ENCODE data around the gene NBEA. TPM values are rescaled to one million over a fixed set of nuclear protein-coding genes. Genes with fewer than 3 reads are reported as not detected.

NBEA gene
- total and polyA plus RNA-seq, 2 experiments from 2014 or later: 9.1 to 29.1 TPM

- TF ChIP-seq, protein P1, sequence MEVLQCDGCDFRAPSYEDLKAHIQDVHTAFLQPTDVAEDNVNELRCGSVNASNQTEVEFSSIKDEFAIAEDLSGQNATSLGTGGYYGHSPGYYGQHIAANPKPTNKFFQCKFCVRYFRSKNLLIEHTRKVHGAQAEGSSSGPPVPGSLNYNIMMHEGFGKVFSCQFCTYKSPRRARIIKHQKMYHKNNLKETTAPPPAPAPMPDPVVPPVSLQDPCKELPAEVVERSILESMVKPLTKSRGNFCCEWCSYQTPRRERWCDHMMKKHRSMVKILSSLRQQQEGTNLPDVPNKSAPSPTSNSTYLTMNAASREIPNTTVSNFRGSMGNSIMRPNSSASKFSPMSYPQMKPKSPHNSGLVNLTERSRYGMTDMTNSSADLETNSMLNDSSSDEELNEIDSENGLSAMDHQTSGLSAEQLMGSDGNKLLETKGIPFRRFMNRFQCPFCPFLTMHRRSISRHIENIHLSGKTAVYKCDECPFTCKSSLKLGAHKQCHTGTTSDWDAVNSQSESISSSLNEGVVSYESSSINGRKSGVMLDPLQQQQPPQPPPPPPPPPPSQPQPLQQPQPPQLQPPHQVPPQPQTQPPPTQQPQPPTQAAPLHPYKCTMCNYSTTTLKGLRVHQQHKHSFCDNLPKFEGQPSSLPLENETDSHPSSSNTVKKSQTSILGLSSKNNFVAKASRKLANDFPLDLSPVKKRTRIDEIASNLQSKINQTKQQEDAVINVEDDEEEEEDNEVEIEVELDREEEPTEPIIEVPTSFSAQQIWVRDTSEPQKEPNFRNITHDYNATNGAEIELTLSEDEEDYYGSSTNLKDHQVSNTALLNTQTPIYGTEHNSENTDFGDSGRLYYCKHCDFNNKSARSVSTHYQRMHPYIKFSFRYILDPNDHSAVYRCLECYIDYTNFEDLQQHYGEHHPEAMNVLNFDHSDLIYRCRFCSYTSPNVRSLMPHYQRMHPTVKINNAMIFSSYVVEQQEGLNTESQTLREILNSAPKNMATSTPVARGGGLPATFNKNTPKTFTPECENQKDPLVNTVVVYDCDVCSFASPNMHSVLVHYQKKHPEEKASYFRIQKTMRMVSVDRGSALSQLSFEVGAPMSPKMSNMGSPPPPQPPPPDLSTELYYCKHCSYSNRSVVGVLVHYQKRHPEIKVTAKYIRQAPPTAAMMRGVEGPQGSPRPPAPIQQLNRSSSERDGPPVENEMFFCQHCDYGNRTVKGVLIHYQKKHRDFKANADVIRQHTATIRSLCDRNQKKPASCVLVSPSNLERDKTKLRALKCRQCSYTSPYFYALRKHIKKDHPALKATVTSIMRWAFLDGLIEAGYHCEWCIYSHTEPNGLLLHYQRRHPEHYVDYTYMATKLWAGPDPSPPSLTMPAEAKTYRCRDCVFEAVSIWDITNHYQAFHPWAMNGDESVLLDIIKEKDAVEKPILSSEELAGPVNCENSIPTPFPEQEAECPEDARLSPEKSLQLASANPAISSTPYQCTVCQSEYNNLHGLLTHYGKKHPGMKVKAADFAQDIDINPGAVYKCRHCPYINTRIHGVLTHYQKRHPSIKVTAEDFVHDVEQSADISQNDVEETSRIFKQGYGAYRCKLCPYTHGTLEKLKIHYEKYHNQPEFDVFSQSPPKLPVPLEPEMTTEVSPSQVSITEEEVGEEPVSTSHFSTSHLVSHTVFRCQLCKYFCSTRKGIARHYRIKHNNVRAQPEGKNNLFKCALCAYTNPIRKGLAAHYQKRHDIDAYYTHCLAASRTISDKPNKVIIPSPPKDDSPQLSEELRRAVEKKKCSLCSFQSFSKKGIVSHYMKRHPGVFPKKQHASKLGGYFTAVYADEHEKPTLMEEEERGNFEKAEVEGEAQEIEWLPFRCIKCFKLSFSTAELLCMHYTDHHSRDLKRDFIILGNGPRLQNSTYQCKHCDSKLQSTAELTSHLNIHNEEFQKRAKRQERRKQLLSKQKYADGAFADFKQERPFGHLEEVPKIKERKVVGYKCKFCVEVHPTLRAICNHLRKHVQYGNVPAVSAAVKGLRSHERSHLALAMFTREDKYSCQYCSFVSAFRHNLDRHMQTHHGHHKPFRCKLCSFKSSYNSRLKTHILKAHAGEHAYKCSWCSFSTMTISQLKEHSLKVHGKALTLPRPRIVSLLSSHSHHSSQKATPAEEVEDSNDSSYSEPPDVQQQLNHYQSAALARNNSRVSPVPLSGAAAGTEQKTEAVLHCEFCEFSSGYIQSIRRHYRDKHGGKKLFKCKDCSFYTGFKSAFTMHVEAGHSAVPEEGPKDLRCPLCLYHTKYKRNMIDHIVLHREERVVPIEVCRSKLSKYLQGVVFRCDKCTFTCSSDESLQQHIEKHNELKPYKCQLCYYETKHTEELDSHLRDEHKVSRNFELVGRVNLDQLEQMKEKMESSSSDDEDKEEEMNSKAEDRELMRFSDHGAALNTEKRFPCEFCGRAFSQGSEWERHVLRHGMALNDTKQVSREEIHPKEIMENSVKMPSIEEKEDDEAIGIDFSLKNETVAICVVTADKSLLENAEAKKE (CRISPR knock-in tag; IDR thresholded peaks at IDR 0.05): no peak
- TF ChIP-seq, protein P2, sequence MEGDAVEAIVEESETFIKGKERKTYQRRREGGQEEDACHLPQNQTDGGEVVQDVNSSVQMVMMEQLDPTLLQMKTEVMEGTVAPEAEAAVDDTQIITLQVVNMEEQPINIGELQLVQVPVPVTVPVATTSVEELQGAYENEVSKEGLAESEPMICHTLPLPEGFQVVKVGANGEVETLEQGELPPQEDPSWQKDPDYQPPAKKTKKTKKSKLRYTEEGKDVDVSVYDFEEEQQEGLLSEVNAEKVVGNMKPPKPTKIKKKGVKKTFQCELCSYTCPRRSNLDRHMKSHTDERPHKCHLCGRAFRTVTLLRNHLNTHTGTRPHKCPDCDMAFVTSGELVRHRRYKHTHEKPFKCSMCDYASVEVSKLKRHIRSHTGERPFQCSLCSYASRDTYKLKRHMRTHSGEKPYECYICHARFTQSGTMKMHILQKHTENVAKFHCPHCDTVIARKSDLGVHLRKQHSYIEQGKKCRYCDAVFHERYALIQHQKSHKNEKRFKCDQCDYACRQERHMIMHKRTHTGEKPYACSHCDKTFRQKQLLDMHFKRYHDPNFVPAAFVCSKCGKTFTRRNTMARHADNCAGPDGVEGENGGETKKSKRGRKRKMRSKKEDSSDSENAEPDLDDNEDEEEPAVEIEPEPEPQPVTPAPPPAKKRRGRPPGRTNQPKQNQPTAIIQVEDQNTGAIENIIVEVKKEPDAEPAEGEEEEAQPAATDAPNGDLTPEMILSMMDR (conservative IDR thresholded peaks at IDR 0.05; ENCODE audit: low read depth in 2 of 2): no peak
- TF ChIP-seq EZH2phosphoT487 (IDR thresholded peaks at IDR 0.05; ENCODE audit: unreplicated experiment) (no peak), ZNF331 (CRISPR knock-in tag; IDR thresholded peaks at IDR 0.05; ENCODE audit: low read depth) (no peak)
These were observed 237.4 kb downstream of the NBEA start (continued) for GRCh38 chr13:35179494-35179893.

DNA sequence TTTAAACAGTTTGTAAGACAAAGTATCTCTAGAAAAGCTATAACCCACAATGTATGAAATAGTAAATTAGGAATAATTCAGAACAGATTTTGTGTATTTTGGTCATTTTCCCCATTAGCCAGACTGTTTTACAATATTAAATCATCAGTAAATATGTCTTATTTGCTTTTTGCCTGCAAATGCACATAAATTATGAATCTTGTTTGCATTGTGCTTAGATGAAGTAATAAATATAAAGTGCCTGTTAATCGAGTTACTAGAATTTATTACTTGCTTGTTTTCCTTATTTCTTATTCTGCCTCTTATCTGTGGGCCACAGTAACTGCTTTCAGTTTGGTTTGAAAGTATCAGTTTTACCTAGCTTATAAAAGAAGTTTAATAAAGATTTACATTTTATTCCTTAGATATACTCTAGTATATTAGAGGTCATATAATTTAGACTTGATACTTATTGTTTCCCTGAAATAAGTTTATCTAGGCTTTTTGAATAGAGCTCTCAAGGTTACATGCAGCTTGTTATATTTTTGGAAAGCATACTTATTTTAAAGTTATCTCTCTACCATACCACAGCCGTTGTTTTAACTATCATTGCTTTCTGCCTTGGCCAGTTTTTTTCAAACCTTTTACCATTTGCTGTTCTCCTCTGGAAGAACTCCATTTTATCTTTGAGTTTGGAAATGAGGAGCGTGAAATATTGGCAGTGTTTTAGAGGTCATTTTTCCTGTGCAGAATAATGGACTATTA, 238.0 kb downstream of the NBEA start:
- H3K27me3 ChIP-seq (ENCODE audit: insufficient read depth): no peaks in the 10 kb centered on the region
- H3K4me3 ChIP-seq: no peak overlapping the region
- H3K4me2 ChIP-seq: no peak overlapping the region
- Mint-ChIP-seq H3K4me1 (no peaks in the 10 kb centered on the region), H3K4me3 (no peak overlapping the region), H3K27me3 (ENCODE audit: insufficient read depth, low read depth, poor library complexity) (no peaks in the 10 kb centered on the region), H3K9me3 (no peaks in the 10 kb centered on the region), H3K27ac (no peak overlapping the region), H3K36me3 (ENCODE audit: low read depth) (peaks cover 4% of the 10 kb centered on the region; the same call in 2 of the 3 replicates)
- ATAC-seq: no peak
- no peak overlapping the region for H2AFZ ChIP-seq
- no peaks in the 10 kb centered on the region for H3K9me2 ChIP-seq (ENCODE audit: insufficient read depth)
- DNase-seq (ENCODE audit: low spot score): no peak
- no peaks in the 10 kb centered on the region for H3K79me2 ChIP-seq (replicated peaks; ENCODE audit: insufficient read depth)
- H3F3A ChIP-seq (replicated peaks; ENCODE audit: low read depth): no peaks in the 10 kb centered on the region
- no peaks in the 10 kb centered on the region for H3K4me1 ChIP-seq (ENCODE audit: insufficient read depth)
- peaks cover 3% of the 10 kb centered on the region; the same call in 1 of the 2 replicates for H3K36me3 ChIP-seq (ENCODE audit: insufficient read depth)
- no peak overlapping the region for H3K27ac ChIP-seq (ENCODE audit: low read depth)
- H4K20me1 ChIP-seq (replicated peaks; ENCODE audit: insufficient read depth): no peaks in the 10 kb centered on the region
- no peak for TF ChIP-seq POLR2AphosphoS5 (IDR thresholded peaks at IDR 0.05; ENCODE audit: low read depth)
- TF ChIP-seq, protein P1 (CRISPR knock-in tag; IDR thresholded peaks at IDR 0.05): no peak
- no peak for TF ChIP-seq EZH2 (IDR thresholded peaks at IDR 0.05; ENCODE audit: low read depth, unreplicated experiment)

Data from GM23338 (cell line).